Heart left ventricle (tissue), 13 donors: ENCODE data around the gene SMCO2.

Source experiments
- CTCF ChIP-seq, 12 donors: fragments of 200-600 bp; sonication (generic) in 4 of 12; IDR thresholded peaks; one replicate each; pipeline versions ENCODE4 v1.5.0 to v1.8.0; 2018 to 2022; ENCODE audit warnings: antibody characterized with exemption in 12 of 12, mild to moderate bottlenecking in 5 of 12
- POLR2A ChIP-seq, 2 donors: fragments of 450-650 bp; IDR thresholded peaks; one replicate each; pipeline ENCODE4 v1.6.1; 2017; ENCODE audit warnings: antibody characterized with exemption in 2 of 2, mild to moderate bottlenecking in 2 of 2, moderate library complexity in 2 of 2
- donor health status: ischemic (EF 13 %, LVEDD 7.1; RV severe dilation, severe dysfunction).
- donor health status: DM: no; HTN: yes; CAD: no.
- donor health status: DM: no; HTN: no; CAD: no.
- donor health status: ischemic (EF 25% LVEDD 6.9; RV normal size, moderate dysfunction).
- donor health status: ischemic (EF 25% LVEDD 5.7; RV mildly dilated, moderate dysfunction).
- donor health status: ischemic (EF 35%, LVEDD 5.7; RV mildly dilated, moderate dysfunction).
- donor health status: nonischemic (EF 11% LVEDD 7.7; RV severe dilation, severe dysfunction).
- donor health status: DM: yes; HTN: yes; CAD: no.
- donor health status: PGD.
- donor health status: ischemic (EF 29% LVEDD 5.4; RV normal size, mild dysfunction).
- donor health status: nonischemic (EF 23%, LVEDD 6.1; RV moderate dilation, normal function).

- no peak for TF ChIP-seq CTCF (IDR thresholded peaks at IDR 0.05)
- no peak for TF ChIP-seq POLR2A (IDR thresholded peaks at IDR 0.05)
Measured at GRCh38 chr12:27505761-27506160, 59.2 kb downstream of the SMCO2 start.
